Psoas muscle (tissue), 8 donors: ENCODE data around the gene UTP20. TPM values are rescaled to one million over a fixed set of nuclear protein-coding genes. Genes with fewer than 3 reads are reported as not detected.

Experiments used
- ATAC-seq, 4 donors: fragments of 200-7000 bp; cut with Tn5 transposase; one replicate each; pipeline ENCODE4 v1.9.1; 2020; ENCODE audit warnings: moderate library complexity in 3 of 4, mild to moderate bottlenecking in 2 of 4
- DNase-seq, 2 donors: peaks; one replicate each; pipeline ENCODE4 v3.0.0-alpha.2; 2020
- H3K27ac ChIP-seq: fragments of 200-600 bp; one replicate; pipeline ENCODE4 v1.8.0; 2022
- H3K27me3 ChIP-seq, 3 donors: fragments of 200-600 bp in 1 of 3; one replicate each; pipeline versions ENCODE4 v1.6.1 to v1.8.0; 2013 to 2022; ENCODE audit warnings: low read length in 2 of 3, mild to moderate bottlenecking in 2 of 3, moderate library complexity in 1 of 3; ENCODE audit not compliant: insufficient read depth in 3 of 3
- H3K36me3 ChIP-seq, 2 donors: fragments of 200-600 bp in 1 of 2; one replicate each; pipeline versions ENCODE4 v1.6.1 to v1.8.0; 2013 to 2022; ENCODE audit warnings: low read depth in 1 of 2, mild to moderate bottlenecking in 1 of 2, moderate library complexity in 1 of 2; ENCODE audit not compliant: insufficient read depth in 1 of 2
- H3K4me1 ChIP-seq: fragments of 200-600 bp; one replicate; pipeline ENCODE4 v1.8.0; 2022
- H3K4me3 ChIP-seq: fragments of 200-600 bp; one replicate; pipeline ENCODE4 v1.8.0; 2022; ENCODE audit warnings: mild to moderate bottlenecking
- H3K9me3 ChIP-seq: fragments of 200-600 bp; one replicate; pipeline ENCODE4 v1.8.0; 2022
- WGBS, 3 donors: extraction: QIAGEN DNeasy Blood & Tissue Kit; methylation state at CpG; one replicate each; pipeline versions ENCODE4 v1.1.6 to v1.1.7; 2013; 5-methylcytosine and 5-hydroxymethylcytosine counted together
- intact Hi-C, 2 donors: fragments of 100-400 bp; cut with DNase I; formaldehyde crosslinking; loops; one replicate each; pipeline versions ENCODE4 v1.11.0 to v1.14.2; 2022
- polyA plus RNA-seq, 3 donors: library from polyadenylated mRNA; stranded (reverse); fragments of 200-250 nt; gene quantifications; one replicate each; pipeline ENCODE4 v1.2.3, GENCODE V29; 2013
- total RNA-seq, 4 donors: library from RNA; stranded (reverse); fragmentation: NEBNext Ultra II Directional in 2 of 4; extraction: Animal tissue kit (Norgen Biotek cat#: 25700) in 2 of 4; gene quantifications; one replicate each; pipeline versions ENCODE4 v1.2.1 to v1.2.4, GENCODE V29; 2021 to 2023
- TF ChIP-seq, protein P1 (sequence below): fragments of 200-600 bp; IDR thresholded peaks from one replicate; pipeline ENCODE4 v1.8.0; 2022; ENCODE audit warnings: antibody characterized with exemption
- donor health status: healthy with polysubstance abuse.
- donor health status: DM: no; HTN: no; CAD: no; lungs with moderate emphysema.
- donor health status: Bipolar disorder and iron deficiency.
- donor health status: healthy.
- donor health status: DM: yes; HTN: yes; CAD: no.
- donor health status: DM: no; HTN: no; CAD: no.
- donor health status: DM: no; HTN: no; CAD: no.
- donor health status: DM: yes; HTN: yes; CAD: no.

The UTP20 gene
- total and polyA plus RNA-seq, 7 donors = 3.7 to 11.4 (median 8.4) TPM

DNA sequence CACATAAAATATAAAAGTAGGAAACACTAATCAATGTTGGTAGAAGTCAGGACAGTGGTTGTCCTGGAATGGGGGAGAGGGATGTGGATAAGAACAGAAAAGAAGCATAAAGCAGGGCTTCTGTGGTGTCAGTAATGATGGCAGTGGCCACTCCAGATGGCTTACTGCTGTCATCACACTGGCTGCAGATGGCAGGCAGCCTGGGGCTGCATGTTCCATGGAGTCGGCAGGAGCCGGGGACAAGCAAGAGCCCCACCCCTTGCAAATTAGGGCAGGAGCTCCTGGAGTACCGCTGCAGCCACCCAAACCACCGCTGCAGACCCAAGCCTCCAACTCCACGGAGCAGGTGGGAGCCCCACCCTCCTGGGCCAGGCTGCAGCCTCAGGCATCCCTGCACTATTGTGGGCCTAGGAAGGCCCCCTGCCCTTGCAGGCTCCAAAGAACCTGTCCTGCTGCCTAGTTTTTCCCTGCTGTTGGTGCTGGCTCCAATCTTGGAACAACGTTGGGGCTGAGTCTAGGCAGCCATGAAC lies 41.0 kb upstream of the UTP20 start:
- Histone ChIP-seq H3K27me3 (no peaks in the 10 kb centered on the region), H3K4me1 (no peaks in the 10 kb centered on the region), H3K9me3 (no peaks in the 10 kb centered on the region), H3K27ac (no peak overlapping the region), H3K36me3 (no peaks in the 10 kb centered on the region), H3K4me3 (no peak overlapping the region)
- ATAC-seq (no peak), DNase-seq (no peak)
- WGBS, 3 donors = 34 to 55% (median 44%) methylated on average over 6 of the region's 6 CpGs
- intact Hi-C loops = no loop called here
- TF ChIP-seq, protein P1, sequence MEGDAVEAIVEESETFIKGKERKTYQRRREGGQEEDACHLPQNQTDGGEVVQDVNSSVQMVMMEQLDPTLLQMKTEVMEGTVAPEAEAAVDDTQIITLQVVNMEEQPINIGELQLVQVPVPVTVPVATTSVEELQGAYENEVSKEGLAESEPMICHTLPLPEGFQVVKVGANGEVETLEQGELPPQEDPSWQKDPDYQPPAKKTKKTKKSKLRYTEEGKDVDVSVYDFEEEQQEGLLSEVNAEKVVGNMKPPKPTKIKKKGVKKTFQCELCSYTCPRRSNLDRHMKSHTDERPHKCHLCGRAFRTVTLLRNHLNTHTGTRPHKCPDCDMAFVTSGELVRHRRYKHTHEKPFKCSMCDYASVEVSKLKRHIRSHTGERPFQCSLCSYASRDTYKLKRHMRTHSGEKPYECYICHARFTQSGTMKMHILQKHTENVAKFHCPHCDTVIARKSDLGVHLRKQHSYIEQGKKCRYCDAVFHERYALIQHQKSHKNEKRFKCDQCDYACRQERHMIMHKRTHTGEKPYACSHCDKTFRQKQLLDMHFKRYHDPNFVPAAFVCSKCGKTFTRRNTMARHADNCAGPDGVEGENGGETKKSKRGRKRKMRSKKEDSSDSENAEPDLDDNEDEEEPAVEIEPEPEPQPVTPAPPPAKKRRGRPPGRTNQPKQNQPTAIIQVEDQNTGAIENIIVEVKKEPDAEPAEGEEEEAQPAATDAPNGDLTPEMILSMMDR = no peak

- DNase-seq (no peak), ATAC-seq (no peak)
- Histone ChIP-seq H3K27me3 (no peaks in the 10 kb centered on the region), H3K9me3 (no peaks in the 10 kb centered on the region), H3K36me3 (no peaks in the 10 kb centered on the region), H3K4me3 (no peak overlapping the region), H3K27ac (no peak overlapping the region), H3K4me1 (no peaks in the 10 kb centered on the region)
- TF ChIP-seq, protein P1 = no peak
- WGBS, 3 donors = 58 to 63% (median 61%) methylated on average over 2 of the region's 2 CpGs
- intact Hi-C loops = no loop called here
These were observed 36.8 kb upstream of the UTP20 start for GRCh38 chr12:101243074-101243473.

- DNase-seq = no peak
- TF ChIP-seq, protein P1 = no peak
- Histone ChIP-seq H3K4me3 (no peak overlapping the region), H3K27me3 (no peaks in the 10 kb centered on the region), H3K9me3 (no peaks in the 10 kb centered on the region), H3K27ac (no peak overlapping the region), H3K4me1 (no peaks in the 10 kb centered on the region), H3K36me3 (no peaks in the 10 kb centered on the region)
- ATAC-seq = no peak
- intact Hi-C loops = no loop called here
- 79 to 81% (median 80%) methylated on average over 2 of the region's 2 CpGs for whole genome bisulfite sequencing, 3 donors
These were observed 36.3 kb upstream of the UTP20 start for GRCh38 chr12:101243616-101244015.

- no peak overlapping the region for H3K27ac ChIP-seq
These were observed 23.6 kb upstream of the UTP20 start for GRCh38 chr12:101256266-101256665.

More at GRCh38 chr12:101256266-101256665, 23.6 kb upstream of the UTP20 start:
- TF ChIP-seq, protein P1 = no peak
- WGBS, 3 donors = 54 to 55% (median 55%) methylated on average over 4 of the region's 4 CpGs
- Histone ChIP-seq H3K9me3 (no peaks in the 10 kb centered on the region), H3K27me3 (no peaks in the 10 kb centered on the region), H3K4me1 (no peaks in the 10 kb centered on the region), H3K36me3 (no peaks in the 10 kb centered on the region), H3K4me3 (no peak overlapping the region)
- intact Hi-C loops = no loop called here
- ATAC-seq = no peak
- DNase-seq = no peak
